K562 (cell line): ENCODE data around the gene CTBP2. TPM values are rescaled to one million over a fixed set of nuclear protein-coding genes. Genes with fewer than 3 reads are reported as not detected.

Source experiments
- polyA plus RNA-seq, 8 experiments: library from polyadenylated mRNA; depleted of rRNA in 4 of 8; stranded (reverse) in 5 of 8; unstranded in 3 of 8; fragments of >200 nt; fragmentation: Nextera tagmentation in 2 of 8; fragmentation: Illumina TruSeq in 1 of 8; extraction: Ambion mirVana in 2 of 8; extraction: Trizol in 1 of 8; gene quantifications; 2 replicates each; pipeline versions ENCODE4 v1.2.1 to v1.2.3, GENCODE V29; 2011 to 2014; ENCODE audit warnings: inconsistent platforms in 1 of 8, missing spikeins in 1 of 8
- total RNA-seq, 7 experiments: library from RNA; depleted of rRNA in 6 of 7; stranded (reverse); fragments of >200 nt in 6 of 7; fragmentation: Illumina TruSeq in 2 of 7; extraction: Trizol in 2 of 7; gene quantifications; 2 replicates each; pipeline versions ENCODE4 v1.2.1 to v1.2.3, GENCODE V29; 2011 to 2021; ENCODE audit warnings: low replicate concordance in 1 of 7
- TF ChIP-seq, protein P1 (sequence below), 2 experiments: fragments of 450-650 bp; formaldehyde crosslinking in 1 of 2; IDR thresholded peaks; 2 replicates each; pipeline versions ENCODE4 v1.4.0 to v1.6.1; 2014 to 2020; ENCODE audit warnings: mild to moderate bottlenecking in 2 of 2, borderline replicate concordance in 1 of 2, low read depth in 1 of 2
- TF ChIP-seq, protein P2 (sequence below): fragments of 450-650 bp; IDR thresholded peaks from 2 replicates; pipeline ENCODE4 v1.6.1; 2016; ENCODE audit warnings: missing biosample characterization, missing genetic modification characterization

CTBP2 gene
- total and polyA plus RNA-seq, 9 of the 15 experiments (the other 6 are each of a cell fraction or from before 2014, with no cell fraction given) = 1.3 to 8.8 (median 5.1) TPM

DNA sequence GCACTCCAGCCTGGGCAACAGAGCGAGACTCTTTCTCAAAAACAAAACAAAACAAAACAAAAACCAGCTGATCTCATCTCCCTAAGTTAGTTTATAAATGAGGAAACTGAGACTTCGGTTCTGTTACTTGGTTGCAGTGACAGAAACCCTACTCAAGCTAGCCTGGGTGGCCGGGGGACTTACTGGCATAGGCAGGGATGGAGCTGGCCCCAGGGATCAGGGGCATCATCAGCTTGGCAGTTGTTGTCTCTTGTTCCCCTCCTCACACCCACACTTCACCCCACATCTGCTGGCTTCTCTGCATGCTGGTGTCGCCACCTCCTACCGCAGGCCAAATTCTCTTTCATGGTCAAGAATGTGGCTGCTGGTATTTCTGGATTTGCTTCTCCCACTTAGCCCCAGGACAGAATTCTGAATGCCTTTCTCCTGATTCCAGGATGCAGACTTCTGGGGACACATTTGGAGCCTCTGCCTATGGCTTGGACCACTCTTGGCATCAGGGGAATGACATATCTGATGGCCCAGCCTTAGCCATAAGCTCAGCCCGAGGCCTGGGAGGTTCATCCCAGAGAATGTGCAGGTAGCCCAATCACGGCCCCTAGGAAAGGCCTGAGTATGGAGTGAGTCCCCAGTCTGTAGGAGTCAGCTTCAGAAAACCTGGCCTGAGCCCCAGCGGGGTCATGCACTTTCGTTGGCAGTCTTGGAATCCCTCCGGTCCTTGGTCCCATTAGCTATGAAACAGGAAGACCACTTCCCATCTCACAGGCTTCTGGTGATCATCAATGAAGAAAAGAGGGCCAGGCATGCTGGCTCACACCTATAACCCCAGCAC is 41.6 kb upstream of the CTBP2 start (continued):
- TF ChIP-seq, protein P1, sequence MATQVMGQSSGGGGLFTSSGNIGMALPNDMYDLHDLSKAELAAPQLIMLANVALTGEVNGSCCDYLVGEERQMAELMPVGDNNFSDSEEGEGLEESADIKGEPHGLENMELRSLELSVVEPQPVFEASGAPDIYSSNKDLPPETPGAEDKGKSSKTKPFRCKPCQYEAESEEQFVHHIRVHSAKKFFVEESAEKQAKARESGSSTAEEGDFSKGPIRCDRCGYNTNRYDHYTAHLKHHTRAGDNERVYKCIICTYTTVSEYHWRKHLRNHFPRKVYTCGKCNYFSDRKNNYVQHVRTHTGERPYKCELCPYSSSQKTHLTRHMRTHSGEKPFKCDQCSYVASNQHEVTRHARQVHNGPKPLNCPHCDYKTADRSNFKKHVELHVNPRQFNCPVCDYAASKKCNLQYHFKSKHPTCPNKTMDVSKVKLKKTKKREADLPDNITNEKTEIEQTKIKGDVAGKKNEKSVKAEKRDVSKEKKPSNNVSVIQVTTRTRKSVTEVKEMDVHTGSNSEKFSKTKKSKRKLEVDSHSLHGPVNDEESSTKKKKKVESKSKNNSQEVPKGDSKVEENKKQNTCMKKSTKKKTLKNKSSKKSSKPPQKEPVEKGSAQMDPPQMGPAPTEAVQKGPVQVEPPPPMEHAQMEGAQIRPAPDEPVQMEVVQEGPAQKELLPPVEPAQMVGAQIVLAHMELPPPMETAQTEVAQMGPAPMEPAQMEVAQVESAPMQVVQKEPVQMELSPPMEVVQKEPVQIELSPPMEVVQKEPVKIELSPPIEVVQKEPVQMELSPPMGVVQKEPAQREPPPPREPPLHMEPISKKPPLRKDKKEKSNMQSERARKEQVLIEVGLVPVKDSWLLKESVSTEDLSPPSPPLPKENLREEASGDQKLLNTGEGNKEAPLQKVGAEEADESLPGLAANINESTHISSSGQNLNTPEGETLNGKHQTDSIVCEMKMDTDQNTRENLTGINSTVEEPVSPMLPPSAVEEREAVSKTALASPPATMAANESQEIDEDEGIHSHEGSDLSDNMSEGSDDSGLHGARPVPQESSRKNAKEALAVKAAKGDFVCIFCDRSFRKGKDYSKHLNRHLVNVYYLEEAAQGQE (IDR thresholded peaks at IDR 0.05; ENCODE audit: borderline replicate concordance) = no peak
- TF ChIP-seq, protein P1 (CRISPR knock-in tag; IDR thresholded peaks at IDR 0.05; ENCODE audit: low read depth) = no peak
- TF ChIP-seq, protein P2, sequence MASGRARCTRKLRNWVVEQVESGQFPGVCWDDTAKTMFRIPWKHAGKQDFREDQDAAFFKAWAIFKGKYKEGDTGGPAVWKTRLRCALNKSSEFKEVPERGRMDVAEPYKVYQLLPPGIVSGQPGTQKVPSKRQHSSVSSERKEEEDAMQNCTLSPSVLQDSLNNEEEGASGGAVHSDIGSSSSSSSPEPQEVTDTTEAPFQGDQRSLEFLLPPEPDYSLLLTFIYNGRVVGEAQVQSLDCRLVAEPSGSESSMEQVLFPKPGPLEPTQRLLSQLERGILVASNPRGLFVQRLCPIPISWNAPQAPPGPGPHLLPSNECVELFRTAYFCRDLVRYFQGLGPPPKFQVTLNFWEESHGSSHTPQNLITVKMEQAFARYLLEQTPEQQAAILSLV (tag) = no peak
